Panc1 (cell line): ENCODE measurements around the gene FSTL1. TPM values are rescaled to one million over a fixed set of nuclear protein-coding genes. Genes with fewer than 3 reads are reported as not detected.

Source experiments
- ATAC-seq: fragments of 200-7000 bp; cut with Tn5 transposase; 2 replicates; pipeline ENCODE4 v1.9.1; 2020; ENCODE audit warnings: mild to moderate bottlenecking, moderate library complexity
- BruUV-seq: library from RNA; stranded (reverse); fragments of 400-500 nt; replicated peaks from 2 replicates; lab custom pipeline; 2021; lab: Mats Ljungman, UMichigan
- CTCF ChIA-PET: fragments of 300-600 bp; sonication (Branson Sonifier 250); formaldehyde crosslinking; loops from one replicate; lab custom pipeline; 2022; ENCODE audit warnings: antibody characterized with exemption; lab: Charles Lee
- POLR2A ChIA-PET: fragments of 300-600 bp; sonication (Branson Sonifier 250); formaldehyde crosslinking; loops from one replicate; lab custom pipeline; 2022; ENCODE audit warnings: antibody characterized with exemption; lab: Charles Lee
- DNase-seq: peaks from one replicate; pipeline ENCODE4 v3.0.0-alpha.2; 2010; ENCODE audit warnings: low read depth, low spot score
- H3K27ac ChIP-seq: 2 replicates; pipeline ENCODE4 v1.5.1; 2011; ENCODE audit warnings: mild to moderate bottlenecking, low read length, inconsistent platforms
- H3K27me3 ChIP-seq: fragments of 200-500 bp; sonication (Bioruptor generic); 2 replicates; pipeline ENCODE4 v1.6.0; 2014; ENCODE audit warnings: low read length, inconsistent platforms; ENCODE audit not compliant: control insufficient read depth, insufficient read depth
- H3K36me3 ChIP-seq: fragments of 200-500 bp; sonication (Bioruptor generic); 2 replicates; pipeline ENCODE4 v1.5.1; 2014; ENCODE audit warnings: inconsistent platforms, mild to moderate bottlenecking, low read length, moderate library complexity; ENCODE audit not compliant: control insufficient read depth, insufficient read depth
- H3K4me1 ChIP-seq: 2 replicates; pipeline ENCODE4 v1.5.1; 2011; ENCODE audit warnings: inconsistent platforms, mild to moderate bottlenecking, low read length, moderate library complexity; ENCODE audit not compliant: control insufficient read depth, insufficient read depth
- H3K4me3 ChIP-seq, 2 experiments: 2 replicates each; pipeline ENCODE4 v1.5.1; 2011 to 2012; ENCODE audit warnings: low read depth in 2 of 2, low read length in 2 of 2, mild to moderate bottlenecking in 2 of 2, inconsistent platforms in 1 of 2, moderate library complexity in 1 of 2
- H3K9me3 ChIP-seq: fragments of 200-500 bp; sonication (Bioruptor generic); 2 replicates; pipeline ENCODE4 v1.5.1; 2014; ENCODE audit warnings: low read depth, mild to moderate bottlenecking, inconsistent platforms, low read length, moderate library complexity; ENCODE audit not compliant: control insufficient read depth, insufficient read depth
- CTCF ChIP-seq: fragments of 450-650 bp; IDR thresholded peaks from 2 replicates; pipeline ENCODE4 v1.5.1; 2017; ENCODE audit warnings: mild to moderate bottlenecking
- POLR2AphosphoS5 ChIP-seq: IDR thresholded peaks from 2 replicates; pipeline ENCODE4 v1.6.1; 2012; ENCODE audit warnings: mild to moderate bottlenecking, low read depth, low read length, moderate library complexity
- REST ChIP-seq, 2 experiments: IDR thresholded peaks; 2 replicates each; pipeline ENCODE4 v1.6.1; 2011 to 2012; ENCODE audit warnings: low read depth in 2 of 2, control low read depth in 1 of 2, low read length in 1 of 2, mild to moderate bottlenecking in 1 of 2, moderate library complexity in 1 of 2; ENCODE audit not compliant: insufficient read depth in 1 of 2
- SIN3A ChIP-seq: IDR thresholded peaks from 2 replicates; pipeline ENCODE4 v1.6.1; 2012; ENCODE audit warnings: low read depth, mild to moderate bottlenecking, low read length, moderate library complexity, borderline replicate concordance; ENCODE audit not compliant: insufficient read depth
- TCF7L2 ChIP-seq: IDR thresholded peaks from 2 replicates; pipeline ENCODE4 v1.6.1; 2011; ENCODE audit warnings: mild to moderate bottlenecking, low read depth, low read length, inconsistent platforms
- in situ Hi-C: cut with HindIII; loops from 2 replicates; pipeline ENCODE4 v1.10.0; 2016; ENCODE audit warnings: low sequenced_read_pairs, low pct_unique_long_range_greater_than_20kb
- intact Hi-C: fragments of 100-400 bp; cut with micrococcal nuclease; formaldehyde crosslinking; loops from one replicate; pipeline ENCODE4 v1.10.0; 2022; ENCODE audit not compliant: unreplicated experiment
- total RNA-seq: library from RNA; stranded (reverse); gene quantifications from one replicate; pipeline ENCODE4 v1.2.1, GENCODE V29; 2021; ENCODE audit not compliant: unreplicated experiment

The FSTL1 gene
- total RNA-seq, 1 experiment from 2014 or later: 9.2 TPM

GRCh38 chr3:120417272-120417911 is 33.4 kb downstream of the FSTL1 start:
- intact Hi-C loops (loop anchor here (1.0 kb wide), 1 partner anchor 173 kb away; no protein-coding TSS in a partner anchor), in situ Hi-C loops (no loop called here)
- CTCF ChIA-PET: interaction anchor here (0.6 to 3.2 kb wide), 10 partner anchors 8 to 176 kb away, joined by 3 to 25 read pairs (median 4); no protein-coding TSS in a partner anchor
- H3K9me3 ChIP-seq: no peaks in the 10 kb centered on the region
- TF ChIP-seq CTCF (peak; percentile 95), REST (IDR thresholded peaks at IDR 0.05; ENCODE audit: insufficient read depth in 1 of 2, low read depth in 2 of 2, low read length in 1 of 2) (no peak)
- peaks cover 9% of the 10 kb centered on the region; the same call in 1 of the 2 replicates for H3K27me3 ChIP-seq
- peak; percentile 97 for ATAC-seq
- peak overlapping the region; percentile 34 to 46 for H3K4me3 ChIP-seq
- BruUV-seq: no TSS peak
- peak overlapping the region; percentile 54; the same call in 1 of the 2 replicates for H3K27ac ChIP-seq
- no peaks in the 10 kb centered on the region for H3K36me3 ChIP-seq
- peaks cover 4% of the 10 kb centered on the region; the same call in 1 of the 2 replicates for H3K4me1 ChIP-seq
- peak; percentile 84 for DNase-seq
- POLR2A ChIA-PET: interaction anchor here (0.6 to 0.7 kb wide), 3 partner anchors 139 to 837 kb away, joined by 3 to 7 read pairs (median 6); no protein-coding TSS in a partner anchor

- CTCF ChIA-PET: interaction anchor here (0.6 to 3.2 kb wide), 9 partner anchors 8 to 175 kb away, joined by 3 to 25 read pairs (median 4); no protein-coding TSS in a partner anchor
- ATAC-seq (peak; percentile 48), DNase-seq (no peak)
- POLR2A ChIA-PET: no interaction called here
- no TSS peak for BruUV-seq
- Histone ChIP-seq H3K4me3 (peak overlapping the region; percentile 34 to 35; a peak in 3 of 4 replicates), H3K27me3 (peaks cover 9% of the 10 kb centered on the region; the same call in 1 of the 2 replicates), H3K27ac (no peak overlapping the region), H3K9me3 (no peaks in the 10 kb centered on the region), H3K36me3 (no peaks in the 10 kb centered on the region), H3K4me1 (peaks cover 4% of the 10 kb centered on the region; the same call in 1 of the 2 replicates)
- intact Hi-C loops: loop anchor here (1.0 kb wide), 1 partner anchor 173 kb away; no protein-coding TSS in a partner anchor
- in situ Hi-C loops: no loop called here
- TF ChIP-seq TCF7L2: no peak
- TF ChIP-seq POLR2AphosphoS5: no peak
- no peak for TF ChIP-seq REST (IDR thresholded peaks at IDR 0.05; ENCODE audit: insufficient read depth in 1 of 2, low read depth in 2 of 2, low read length in 1 of 2)
- no peak for TF ChIP-seq CTCF
- no peak for TF ChIP-seq SIN3A
Observed at GRCh38 chr3:120416868-120417267, 33.9 kb downstream of the FSTL1 start.
